Caco-2 (cell line): ENCODE data around the gene GSX1. TPM values are rescaled to one million over a fixed set of nuclear protein-coding genes. Genes with fewer than 3 reads are reported as not detected.

Source experiments
- BruUV-seq: library from RNA; stranded (reverse); fragments of 400-500 nt; replicated peaks from 2 replicates; lab custom pipeline; 2021; lab: Mats Ljungman, UMichigan
- CTCF ChIA-PET: fragments of 300-600 bp; sonication (Branson Sonifier 250); formaldehyde crosslinking; loops from one replicate; lab custom pipeline; 2022; ENCODE audit warnings: antibody characterized with exemption; lab: Charles Lee
- POLR2A ChIA-PET: fragments of 300-600 bp; sonication (Branson Sonifier 250); formaldehyde crosslinking; loops from one replicate; lab custom pipeline; 2022; ENCODE audit warnings: antibody characterized with exemption; lab: Charles Lee
- DNase-seq, 2 experiments: peaks; one replicate each; pipeline versions ENCODE4 v3.0.0 to v3.0.0-alpha.2; 2020 to 2022
- H3K27me3 ChIP-seq: replicated peaks from 2 replicates; pipeline ENCODE4 v1.6.0; 2011; ENCODE audit warnings: low read length; ENCODE audit not compliant: control insufficient read depth, insufficient read depth
- H3K36me3 ChIP-seq: 2 replicates; pipeline ENCODE4 v1.5.1; 2011; ENCODE audit warnings: low read length; ENCODE audit not compliant: control insufficient read depth, insufficient read depth
- H3K4me1 ChIP-seq: fragments of 250-450 bp; sonication (Bioruptor Pico); 2 replicates; pipeline ENCODE4 v1.5.1; 2020; ENCODE audit warnings: mild to moderate bottlenecking
- H3K4me3 ChIP-seq: 2 replicates; pipeline ENCODE4 v1.5.1; 2011; ENCODE audit warnings: low read depth, mild to moderate bottlenecking, control low read depth, low read length
- H3K9me3 ChIP-seq: fragments of 250-450 bp; sonication (Bioruptor Pico); 2 replicates; pipeline ENCODE4 v1.5.1; 2020; ENCODE audit warnings: mild to moderate bottlenecking, moderate library complexity
- H3K27ac Mint-ChIP-seq: one replicate; pipeline ENCODE4 v1.8.0; 2022; ENCODE audit warnings: mixed read lengths; ENCODE audit not compliant: unreplicated experiment
- H3K27me3 Mint-ChIP-seq: one replicate; pipeline ENCODE4 v1.8.0; 2022; ENCODE audit warnings: mixed read lengths; ENCODE audit not compliant: insufficient read depth, unreplicated experiment
- H3K36me3 Mint-ChIP-seq: one replicate; pipeline ENCODE4 v1.8.0; 2022; ENCODE audit warnings: mild to moderate bottlenecking, mixed read lengths; ENCODE audit not compliant: insufficient read depth, unreplicated experiment
- H3K4me1 Mint-ChIP-seq: one replicate; pipeline ENCODE4 v1.8.0; 2022; ENCODE audit warnings: low read depth, mixed read lengths; ENCODE audit not compliant: unreplicated experiment
- H3K4me3 Mint-ChIP-seq: one replicate; pipeline ENCODE4 v1.8.0; 2022; ENCODE audit warnings: mild to moderate bottlenecking, moderate library complexity, mixed read lengths; ENCODE audit not compliant: unreplicated experiment
- H3K9me3 Mint-ChIP-seq: one replicate; pipeline ENCODE4 v1.8.0; 2022; ENCODE audit warnings: mixed read lengths; ENCODE audit not compliant: unreplicated experiment
- intact Hi-C: fragments of 100-400 bp; cut with micrococcal nuclease; formaldehyde crosslinking; loops from one replicate; pipeline ENCODE4 v1.10.0; 2022; ENCODE audit not compliant: unreplicated experiment
- total RNA-seq: library from RNA; stranded (reverse); gene quantifications from 2 replicates; pipeline ENCODE4 v1.2.3, GENCODE V29; 2022
- TF ChIP-seq, protein P1 (sequence below), 2 experiments: fragments of 200-600 bp in 1 of 2; IDR thresholded peaks; 1 replicate in 1 of 2; 2 replicates in 1 of 2; pipeline versions ENCODE4 v1.5.1 to v1.8.0; 2011 to 2022; ENCODE audit warnings: antibody characterized with exemption in 1 of 2, control low read depth in 1 of 2, inconsistent platforms in 1 of 2, low read depth in 1 of 2, low read length in 1 of 2, mild to moderate bottlenecking in 1 of 2, moderate library complexity in 1 of 2; ENCODE audit not compliant: insufficient read depth in 1 of 2, severe bottlenecking in 1 of 2, unreplicated experiment in 1 of 2

GSX1 gene
- total RNA-seq, 1 experiment from 2014 or later: not detected

GRCh38 chr13:27795718-27796019 is 3.4 kb downstream of the GSX1 start:
- H3K27me3 ChIP-seq: peaks cover 6% of the 10 kb centered on the region
- H3K27me3 Mint-ChIP-seq: peaks cover 44% of the 10 kb centered on the region
- no peaks in the 10 kb centered on the region for H3K9me3 Mint-ChIP-seq
- ChIA-PET POLR2A (no interaction called here), CTCF (interaction anchor here (1.0 kb wide), 1 partner anchor 31 kb away, joined by 3 read pairs; no protein-coding TSS in a partner anchor)
- H3K4me3 ChIP-seq: no peak overlapping the region
- H3K27ac Mint-ChIP-seq: no peak overlapping the region
- TF ChIP-seq, protein P1, sequence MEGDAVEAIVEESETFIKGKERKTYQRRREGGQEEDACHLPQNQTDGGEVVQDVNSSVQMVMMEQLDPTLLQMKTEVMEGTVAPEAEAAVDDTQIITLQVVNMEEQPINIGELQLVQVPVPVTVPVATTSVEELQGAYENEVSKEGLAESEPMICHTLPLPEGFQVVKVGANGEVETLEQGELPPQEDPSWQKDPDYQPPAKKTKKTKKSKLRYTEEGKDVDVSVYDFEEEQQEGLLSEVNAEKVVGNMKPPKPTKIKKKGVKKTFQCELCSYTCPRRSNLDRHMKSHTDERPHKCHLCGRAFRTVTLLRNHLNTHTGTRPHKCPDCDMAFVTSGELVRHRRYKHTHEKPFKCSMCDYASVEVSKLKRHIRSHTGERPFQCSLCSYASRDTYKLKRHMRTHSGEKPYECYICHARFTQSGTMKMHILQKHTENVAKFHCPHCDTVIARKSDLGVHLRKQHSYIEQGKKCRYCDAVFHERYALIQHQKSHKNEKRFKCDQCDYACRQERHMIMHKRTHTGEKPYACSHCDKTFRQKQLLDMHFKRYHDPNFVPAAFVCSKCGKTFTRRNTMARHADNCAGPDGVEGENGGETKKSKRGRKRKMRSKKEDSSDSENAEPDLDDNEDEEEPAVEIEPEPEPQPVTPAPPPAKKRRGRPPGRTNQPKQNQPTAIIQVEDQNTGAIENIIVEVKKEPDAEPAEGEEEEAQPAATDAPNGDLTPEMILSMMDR (IDR thresholded peaks at IDR 0.05; ENCODE audit: insufficient read depth in 1 of 2, low read depth in 1 of 2, low read length in 1 of 2, severe bottlenecking in 1 of 2, unreplicated experiment in 1 of 2): no peak
- intact Hi-C loops: no loop called here
- peaks cover 13% of the 10 kb centered on the region for H3K4me1 Mint-ChIP-seq
- BruUV-seq: no TSS peak
- no peaks in the 10 kb centered on the region for H3K9me3 ChIP-seq
- peaks cover 17% of the 10 kb centered on the region for H3K4me1 ChIP-seq
- DNase-seq: no peak
- no peak overlapping the region for H3K4me3 Mint-ChIP-seq
- no peaks in the 10 kb centered on the region for H3K36me3 ChIP-seq
- H3K36me3 Mint-ChIP-seq: no peaks in the 10 kb centered on the region

DNA sequence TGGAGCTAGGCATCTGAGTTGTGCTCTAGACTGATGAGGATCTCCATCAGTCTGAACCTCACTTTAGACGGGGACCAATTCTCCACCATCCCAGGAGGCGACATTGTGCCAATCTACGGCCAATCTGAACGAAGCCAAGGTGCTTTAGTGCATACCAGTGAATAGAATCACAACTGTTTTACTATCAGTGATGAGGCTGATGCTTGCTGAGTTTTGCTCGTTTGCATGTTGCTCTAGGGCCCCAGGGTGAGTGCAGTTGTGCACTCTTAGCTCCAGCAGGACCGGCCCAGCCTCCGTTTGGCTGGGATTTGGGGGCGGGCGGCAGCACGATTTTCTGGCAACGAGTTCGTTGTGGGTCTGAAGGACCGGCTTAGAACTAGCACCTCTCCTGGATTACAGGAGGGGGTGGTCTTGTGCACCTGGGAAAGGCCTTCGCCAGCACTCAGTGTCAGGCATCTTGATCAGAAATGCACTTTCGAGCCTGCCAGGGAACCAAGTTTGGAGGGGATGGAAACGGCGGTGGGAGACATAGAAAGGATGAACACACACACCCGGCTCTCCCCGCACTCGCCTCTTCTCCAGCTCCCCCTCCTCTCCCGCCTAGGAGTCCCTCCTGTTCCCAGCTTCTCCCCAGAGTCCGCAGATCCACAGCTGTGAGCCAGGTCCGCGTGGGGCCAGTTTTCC is 4.4 kb downstream of the GSX1 start:
- H3K27ac Mint-ChIP-seq: no peak overlapping the region
- Histone ChIP-seq H3K36me3 (no peaks in the 10 kb centered on the region), H3K9me3 (no peaks in the 10 kb centered on the region), H3K27me3 (peaks cover 4% of the 10 kb centered on the region), H3K4me3 (no peak overlapping the region), H3K4me1 (peaks cover 13% of the 10 kb centered on the region)
- ChIA-PET POLR2A (interaction anchor here (0.5 kb wide), 1 partner anchor 546 kb away, joined by 3 read pairs; no protein-coding TSS in a partner anchor), CTCF (interaction anchor here (1.0 to 1.7 kb wide), 2 partner anchors 30 to 435 kb away, joined by 3 to 5 read pairs; no protein-coding TSS in a partner anchor)
- H3K4me1 Mint-ChIP-seq: peaks cover 6% of the 10 kb centered on the region
- no peak for DNase-seq
- no TSS peak for BruUV-seq
- TF ChIP-seq, protein P1 (IDR thresholded peaks at IDR 0.05; ENCODE audit: insufficient read depth in 1 of 2, low read depth in 1 of 2, low read length in 1 of 2, severe bottlenecking in 1 of 2, unreplicated experiment in 1 of 2): no peak
- H3K9me3 Mint-ChIP-seq: no peaks in the 10 kb centered on the region
- intact Hi-C loops: no loop called here
- no peaks in the 10 kb centered on the region for H3K36me3 Mint-ChIP-seq
- no peak overlapping the region for H3K4me3 Mint-ChIP-seq
- peaks cover 36% of the 10 kb centered on the region for H3K27me3 Mint-ChIP-seq

GRCh38 chr13:27797228-27797624 is 4.9 kb downstream of the GSX1 start:
- Mint-ChIP-seq H3K27me3 (peaks cover 32% of the 10 kb centered on the region), H3K4me3 (no peak overlapping the region), H3K27ac (no peak overlapping the region), H3K4me1 (peaks cover under 1% of the 10 kb centered on the region), H3K9me3 (no peaks in the 10 kb centered on the region), H3K36me3 (no peaks in the 10 kb centered on the region)
- BruUV-seq: no TSS peak
- H3K9me3 ChIP-seq: no peaks in the 10 kb centered on the region
- TF ChIP-seq, protein P1 (IDR thresholded peaks at IDR 0.05; ENCODE audit: insufficient read depth in 1 of 2, low read depth in 1 of 2, low read length in 1 of 2, severe bottlenecking in 1 of 2, unreplicated experiment in 1 of 2): no peak
- DNase-seq: no peak
- intact Hi-C loops: no loop called here
- POLR2A ChIA-PET: interaction anchor here (0.5 kb wide), 1 partner anchor 546 kb away, joined by 3 read pairs; no protein-coding TSS in a partner anchor
- peaks cover 4% of the 10 kb centered on the region for H3K27me3 ChIP-seq
- CTCF ChIA-PET: interaction anchor here (1.7 kb wide), 1 partner anchor 435 kb away, joined by 5 read pairs; no protein-coding TSS in a partner anchor
- no peak overlapping the region for H3K4me3 ChIP-seq
- H3K36me3 ChIP-seq: no peaks in the 10 kb centered on the region
- H3K4me1 ChIP-seq: peaks cover 8% of the 10 kb centered on the region
